Measurements from ENCODE around the gene ARHGAP21.
"Not testable (repeated sequence)": the region's sequence is repeated elsewhere in the genome, so short reads cannot be mapped to it uniquely, and the experiment has no call there.

ARHGAP21 gene

GRCh38 chr10:24670964-24671670, 52.6 kb downstream of the ARHGAP21 start:
- DNase-seq (ENCODE audit: low spot score): no peak
- no peak for TF ChIP-seq CTCF (IDR thresholded peaks at IDR 0.05)
- H3K4me3 ChIP-seq: no peak overlapping the region
- no peak overlapping the region for H3K27ac ChIP-seq

- no peak for DNase-seq (ENCODE audit: low spot score)
- Histone ChIP-seq H3K27ac (no peak overlapping the region), H3K4me3 (no peak overlapping the region)
- no peak for TF ChIP-seq CTCF (IDR thresholded peaks at IDR 0.05)
Observed at GRCh38 chr10:24669285-24669852, 54.3 kb downstream of the ARHGAP21 start.

GRCh38 chr10:24668247-24668646, 55.4 kb downstream of the ARHGAP21 start:
- no peak for TF ChIP-seq CTCF (IDR thresholded peaks at IDR 0.05)
- no peak overlapping the region for H3K4me3 ChIP-seq
- no peak overlapping the region for H3K27ac ChIP-seq
- DNase-seq (ENCODE audit: low spot score): no peak

- no peak for DNase-seq (ENCODE audit: low spot score)
- H3K27ac ChIP-seq: no peak overlapping the region
- H3K4me3 ChIP-seq: no peak overlapping the region
- no peak for TF ChIP-seq CTCF (IDR thresholded peaks at IDR 0.05)
Observed at GRCh38 chr10:24664991-24665390, 58.7 kb downstream of the ARHGAP21 start.

GRCh38 chr10:24661376-24661775, 62.3 kb downstream of the ARHGAP21 start:
- no peak for TF ChIP-seq CTCF (IDR thresholded peaks at IDR 0.05)
- no peak overlapping the region for H3K4me3 ChIP-seq
- no peak overlapping the region for H3K27ac ChIP-seq
- DNase-seq (ENCODE audit: low spot score): no peak

- DNase-seq (ENCODE audit: low spot score); H3K4me3 ChIP-seq; H3K27ac ChIP-seq: not testable (repeated sequence)
Observed at GRCh38 chr10:24658319-24658718, 65.4 kb downstream of the ARHGAP21 start.

- not testable (repeated sequence) for DNase-seq (ENCODE audit: low spot score); H3K27ac ChIP-seq; H3K4me3 ChIP-seq
Observed at GRCh38 chr10:24656326-24656725, 67.4 kb downstream of the ARHGAP21 start.

- H3K27ac ChIP-seq: peak overlapping the region in 1 of 2 donors; percentile 13
- no peak for TF ChIP-seq CTCF (IDR thresholded peaks at IDR 0.05)
- no peak overlapping the region for H3K4me3 ChIP-seq
- no peak for DNase-seq (ENCODE audit: low spot score)
Observed at GRCh38 chr10:24652381-24652957, 71.2 kb downstream of the ARHGAP21 start.

All from coronary artery (tissue), 2 donors.